B cell (primary cell): ENCODE measurements around the gene TIGD1.

Experiments
- CTCF ChIP-seq: fragments of 200-600 bp; IDR thresholded peaks from one replicate; pipeline ENCODE4 v1.8.0; 2022; ENCODE audit warnings: antibody characterized with exemption, mild to moderate bottlenecking
- EZH2 ChIP-seq: IDR thresholded peaks from 2 replicates; pipeline ENCODE4 v1.6.1; 2012; ENCODE audit warnings: borderline replicate concordance, low read depth, mild to moderate bottlenecking, moderate library complexity, low read length; ENCODE audit not compliant: insufficient read depth, poor library complexity, severe bottlenecking

- TF ChIP-seq CTCF (no peak), EZH2 (no peak)
Observed at GRCh38 chr2:232508251-232508650, 42.1 kb downstream of the TIGD1 start.
